GM23248 (cell line): ENCODE results near the gene SKP1. TPM values are rescaled to one million over a fixed set of nuclear protein-coding genes. Genes with fewer than 3 reads are reported as not detected.

ENCODE experiments used
- DNase-seq: peaks from one replicate; pipeline ENCODE4 v3.0.0-alpha.2; 2015
- H2AFZ ChIP-seq: fragments of 200-600 bp; sonication (generic); 2 replicates; pipeline ENCODE4 v1.6.1; 2016; ENCODE audit warnings: antibody characterized with exemption
- H3F3A ChIP-seq: fragments of 200-600 bp; sonication (generic); 2 replicates; pipeline ENCODE4 v1.6.1; 2016; ENCODE audit warnings: mild to moderate bottlenecking, antibody characterized with exemption, mixed run types; ENCODE audit not compliant: insufficient read depth
- H3K27ac ChIP-seq: fragments of 200-600 bp; sonication (generic); 2 replicates; pipeline ENCODE4 v1.5.1; 2016; ENCODE audit warnings: mild to moderate bottlenecking
- H3K27me3 ChIP-seq: fragments of 200-600 bp; sonication (generic); replicated peaks from 2 replicates; pipeline ENCODE4 v1.6.1; 2016; ENCODE audit warnings: mild to moderate bottlenecking; ENCODE audit not compliant: insufficient read depth
- H3K36me3 ChIP-seq: fragments of 200-600 bp; sonication (generic); 2 replicates; pipeline ENCODE4 v1.6.1; 2016; ENCODE audit warnings: low read depth, mild to moderate bottlenecking
- H3K4me1 ChIP-seq: fragments of 200-600 bp; sonication (generic); 2 replicates; pipeline ENCODE4 v1.6.1; 2016; ENCODE audit warnings: mild to moderate bottlenecking; ENCODE audit not compliant: insufficient read depth
- H3K4me2 ChIP-seq: fragments of 200-600 bp; sonication (generic); one replicate; pipeline ENCODE4 v1.6.1; 2016; ENCODE audit warnings: mild to moderate bottlenecking; ENCODE audit not compliant: unreplicated experiment
- H3K4me3 ChIP-seq: fragments of 200-600 bp; sonication (generic); 2 replicates; pipeline ENCODE4 v1.5.1; 2016; ENCODE audit warnings: mild to moderate bottlenecking
- H3K79me2 ChIP-seq: fragments of 200-600 bp; sonication (generic); 2 replicates; pipeline ENCODE4 v1.6.1; 2016; ENCODE audit warnings: mild to moderate bottlenecking; ENCODE audit not compliant: insufficient read depth
- H3K9ac ChIP-seq: fragments of 200-600 bp; sonication (generic); 2 replicates; pipeline ENCODE4 v1.6.1; 2016; ENCODE audit warnings: mild to moderate bottlenecking
- H3K9me2 ChIP-seq: fragments of 200-600 bp; sonication (generic); 2 replicates; pipeline ENCODE4 v1.6.1; 2016; ENCODE audit warnings: mixed run types, mild to moderate bottlenecking, moderate library complexity; ENCODE audit not compliant: insufficient read depth
- H3K9me3 ChIP-seq: fragments of 200-600 bp; sonication (generic); one replicate; pipeline ENCODE4 v1.6.1; 2017; ENCODE audit warnings: low read depth
- H4K20me1 ChIP-seq: fragments of 200-600 bp; sonication (generic); 2 replicates; pipeline ENCODE4 v1.6.0; 2016; ENCODE audit not compliant: insufficient read depth
- EZH2 ChIP-seq: fragments of 200-600 bp; sonication (generic); IDR thresholded peaks from 2 replicates; pipeline ENCODE4 v1.6.1; 2018; ENCODE audit warnings: antibody characterized with exemption, mild to moderate bottlenecking; ENCODE audit not compliant: insufficient read depth, poor library complexity, severe bottlenecking
- EZH2phosphoT487 ChIP-seq: fragments of 200-600 bp; sonication (generic); IDR thresholded peaks from 2 replicates; pipeline ENCODE4 v1.6.1; 2018; ENCODE audit warnings: antibody characterized with exemption, moderate library complexity, mild to moderate bottlenecking, low read depth; ENCODE audit not compliant: insufficient read depth
- WGBS, 2 experiments: methylation state at CpG; one replicate each; pipeline ENCODE4 v1.1.6; 2015 to 2017; ENCODE audit warnings: low lambda C conversion rate in 2 of 2, low coverage in 1 of 2; ENCODE audit errors: missing lambda C conversion rate in 2 of 2; 5-methylcytosine and 5-hydroxymethylcytosine counted together
- in situ Hi-C: fragments of 300-500 bp; cut with MboI; formaldehyde crosslinking; loops from 2 replicates; pipeline ENCODE4 v1.15.0; 2020
- polyA plus RNA-seq: library from polyadenylated mRNA; unstranded; fragments of >200 nt; fragmentation: Nextera tagmentation; extraction: Ambion mirVana; gene quantifications from 2 replicates; pipeline ENCODE4 v1.2.1, GENCODE V29; 2016
- total RNA-seq: library from RNA; depleted of rRNA; stranded (reverse); fragments of >200 nt; shearing (Covaris generic); gene quantifications from 2 replicates; pipeline ENCODE4 v1.2.3, GENCODE V29; 2014

The SKP1 gene
- total and polyA plus RNA-seq, 2 experiments from 2014 or later, result 238 to 1,145 TPM

DNA sequence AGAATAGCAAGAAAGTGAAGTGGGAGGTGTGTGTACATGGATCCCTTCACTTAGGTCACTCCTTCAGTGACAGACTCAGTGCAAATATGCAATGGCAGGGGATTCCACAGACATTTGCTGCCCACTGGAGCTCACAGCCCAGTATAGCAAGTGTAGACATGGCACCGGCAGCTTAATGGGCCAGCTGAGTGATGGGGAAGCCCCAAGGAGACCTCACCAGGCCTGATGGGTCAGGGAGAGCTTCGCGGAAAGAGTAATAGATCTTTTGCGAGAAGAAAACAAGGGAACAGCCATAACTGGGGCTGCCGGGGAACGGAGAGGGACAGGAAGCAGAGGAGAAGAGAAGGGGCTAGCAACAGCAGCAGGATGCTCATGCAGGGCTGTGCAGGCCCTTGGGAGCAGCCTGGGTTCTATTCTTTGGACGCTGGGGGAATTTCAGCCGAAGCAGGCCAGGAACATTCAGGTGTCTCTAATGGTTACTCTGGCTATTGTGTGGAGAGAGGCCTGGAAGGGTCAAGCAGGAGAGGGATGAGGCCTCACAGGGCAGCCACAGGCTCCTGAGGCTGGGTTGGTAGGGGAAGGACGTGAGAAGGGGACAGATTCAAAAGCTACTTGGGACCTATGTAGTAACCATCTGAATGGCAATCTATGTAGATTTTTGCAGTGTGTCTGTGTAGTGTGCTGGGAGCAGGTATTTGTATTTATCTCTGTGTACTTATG lies 35.3 kb downstream of the SKP1 start:
- H3K4me2 ChIP-seq, result no peak overlapping the region
- H3K79me2 ChIP-seq, result peaks cover 59% of the 10 kb centered on the region
- H3F3A ChIP-seq, result peaks cover 10% of the 10 kb centered on the region; the same call in 1 of the 2 replicates
- H3K9ac ChIP-seq, result no peak overlapping the region
- 76 to 78% methylated on average over 9 of the region's 9 CpGs for WGBS, 2 experiments
- H3K27ac ChIP-seq, result no peak overlapping the region
- peaks cover 6% of the 10 kb centered on the region; the same call in 1 of the 2 replicates for H3K36me3 ChIP-seq
- H3K9me2 ChIP-seq, result no peaks in the 10 kb centered on the region
- no peak overlapping the region for H2AFZ ChIP-seq
- H3K9me3 ChIP-seq, result no peaks in the 10 kb centered on the region
- no peaks in the 10 kb centered on the region for H3K27me3 ChIP-seq
- DNase-seq, result peak; percentile 46
- peaks cover 19% of the 10 kb centered on the region for H3K4me1 ChIP-seq
- no peaks in the 10 kb centered on the region for H4K20me1 ChIP-seq
- in situ Hi-C loops, result loop anchor here (5.0 kb wide), 1 partner anchor 99 kb away; no protein-coding TSS in a partner anchor
- no peak overlapping the region for H3K4me3 ChIP-seq
- TF ChIP-seq EZH2phosphoT487 (no peak), EZH2 (no peak)

DNA sequence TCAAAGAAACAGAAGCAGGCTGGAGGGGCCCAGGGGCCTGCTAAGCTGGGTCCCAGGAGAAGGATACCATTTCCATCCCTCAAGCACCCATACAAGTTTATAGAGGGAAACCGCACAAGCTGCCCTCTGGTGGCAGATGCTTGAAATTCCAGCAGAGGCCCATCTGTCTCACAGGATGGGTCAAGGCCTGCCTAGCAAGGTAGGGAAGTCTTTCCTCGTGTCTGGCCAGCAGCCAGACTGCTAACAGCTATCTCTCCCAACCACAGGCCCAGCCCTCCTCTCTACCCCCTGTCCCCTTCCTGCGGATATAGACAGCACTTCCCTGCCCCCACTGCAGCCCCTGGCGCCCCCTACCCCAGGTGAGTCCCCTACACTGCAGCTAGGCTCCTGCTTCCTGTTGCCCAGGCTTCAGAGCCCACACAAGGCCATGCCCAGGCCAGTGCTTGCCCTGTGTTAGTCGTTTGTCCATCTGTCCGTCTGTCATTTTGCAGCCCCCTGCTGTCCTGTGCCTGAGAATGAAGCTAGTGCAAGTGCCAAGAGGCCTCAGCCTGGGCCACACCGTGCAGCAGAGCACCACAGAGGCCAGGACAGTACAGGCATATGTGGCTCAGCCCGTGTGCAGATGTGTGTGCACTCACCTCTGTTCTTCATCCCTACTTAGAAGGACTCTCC lies 36.1 kb downstream of the SKP1 start:
- Histone ChIP-seq H3K9me2 (no peaks in the 10 kb centered on the region), H3K4me3 (no peak overlapping the region), H2AFZ (no peak overlapping the region), H3K27me3 (no peaks in the 10 kb centered on the region), H3K27ac (no peak overlapping the region), H3K9ac (no peak overlapping the region), H3K9me3 (no peaks in the 10 kb centered on the region), H3K36me3 (peaks cover 9% of the 10 kb centered on the region), H3F3A (peaks cover 10% of the 10 kb centered on the region; the same call in 1 of the 2 replicates), H3K4me2 (no peak overlapping the region), H3K79me2 (peaks cover 58% of the 10 kb centered on the region), H4K20me1 (no peaks in the 10 kb centered on the region), H3K4me1 (peaks cover 19% of the 10 kb centered on the region)
- no peak for TF ChIP-seq EZH2
- TF ChIP-seq EZH2phosphoT487, result no peak
- DNase-seq, result peak; percentile 83
- 30 to 35% methylated on average over 7 to 8 of the region's 8 CpGs for WGBS, 2 experiments
- in situ Hi-C loops, result loop anchor here (5.0 kb wide), 1 partner anchor 98 kb away; no protein-coding TSS in a partner anchor

DNA sequence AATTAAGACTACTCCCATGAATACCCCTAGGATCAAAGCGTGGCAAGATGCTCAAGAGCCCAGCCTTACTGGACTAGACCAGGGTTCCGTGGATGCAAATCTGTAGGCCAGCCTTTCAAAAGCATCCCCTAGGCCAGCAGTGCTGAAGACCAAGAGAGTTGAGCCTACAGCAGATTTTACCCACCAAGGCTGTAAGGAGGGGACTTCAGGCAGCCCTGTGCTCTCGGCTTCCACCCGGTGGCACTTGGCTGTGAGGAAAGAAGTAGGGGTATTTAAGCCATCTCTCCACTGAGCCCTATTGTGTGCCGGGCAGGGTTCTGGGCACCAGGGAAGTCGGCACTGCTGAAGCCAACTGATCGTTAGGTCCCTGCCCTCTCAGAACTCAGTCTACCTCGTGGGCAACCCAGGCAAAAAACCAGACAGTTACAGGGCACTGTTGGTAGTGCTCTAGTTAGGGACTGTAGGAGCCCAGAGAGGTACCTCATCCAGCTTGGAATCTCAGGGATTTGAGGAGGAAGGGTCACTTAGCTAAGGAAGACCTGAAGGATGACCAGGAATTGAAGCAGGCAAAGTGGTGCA lies 36.8 kb downstream of the SKP1 start:
- Histone ChIP-seq H3K36me3 (peaks cover 9% of the 10 kb centered on the region), H4K20me1 (no peaks in the 10 kb centered on the region)
- in situ Hi-C loops, result loop anchor here (5.0 kb wide), 1 partner anchor 98 kb away; no protein-coding TSS in a partner anchor

DNA sequence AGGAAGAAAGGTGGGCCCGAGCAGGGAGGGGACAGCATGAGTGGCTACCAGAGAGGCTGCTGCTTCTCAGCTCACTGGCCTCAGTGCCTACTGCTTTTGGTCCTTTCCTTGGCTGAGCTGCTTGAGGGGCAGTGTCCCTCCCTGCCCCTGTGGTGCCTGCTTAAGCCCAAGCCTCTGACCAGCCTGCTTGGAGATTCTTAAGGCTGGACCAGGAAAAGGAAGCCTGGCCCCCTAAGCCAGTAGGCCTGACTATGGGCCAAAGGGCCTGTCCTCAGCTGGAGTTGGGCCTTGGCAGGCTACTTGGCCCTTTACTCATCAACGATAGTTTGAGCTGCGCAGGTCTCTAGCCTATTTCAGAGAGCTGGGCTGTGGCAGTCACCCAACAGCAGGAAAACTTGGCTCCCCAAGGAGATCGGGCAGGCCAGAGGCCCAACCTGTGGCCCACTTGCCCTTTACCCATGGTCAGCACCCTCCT lies 37.3 kb downstream of the SKP1 start:
- DNase-seq, result no peak
- in situ Hi-C loops, result no loop called here
- WGBS, 2 experiments, result 78 to 80% methylated on average over 4 of the region's 4 CpGs
- no peak overlapping the region for H3K9ac ChIP-seq
- H3K9me2 ChIP-seq, result no peaks in the 10 kb centered on the region
- no peak overlapping the region for H3K27ac ChIP-seq
- H2AFZ ChIP-seq, result no peak overlapping the region
- peaks cover 8% of the 10 kb centered on the region for H3K36me3 ChIP-seq
- no peaks in the 10 kb centered on the region for H4K20me1 ChIP-seq
- no peak overlapping the region for H3K4me3 ChIP-seq
- no peaks in the 10 kb centered on the region for H3K27me3 ChIP-seq
- H3K4me1 ChIP-seq, result peaks cover 19% of the 10 kb centered on the region
- H3K4me2 ChIP-seq, result no peak overlapping the region
- peaks cover 10% of the 10 kb centered on the region; the same call in 1 of the 2 replicates for H3F3A ChIP-seq
- peaks cover 55% of the 10 kb centered on the region for H3K79me2 ChIP-seq
- H3K9me3 ChIP-seq, result no peaks in the 10 kb centered on the region
- no peak for TF ChIP-seq EZH2phosphoT487
- TF ChIP-seq EZH2, result no peak

More for the DNA sequence above, 36.8 kb downstream of the SKP1 start:
- no peak for DNase-seq
- H3K79me2 ChIP-seq, result peaks cover 55% of the 10 kb centered on the region
- H3K9ac ChIP-seq, result no peak overlapping the region
- no peak overlapping the region for H3K4me3 ChIP-seq
- no peaks in the 10 kb centered on the region for H3K9me3 ChIP-seq
- H3K27me3 ChIP-seq, result no peaks in the 10 kb centered on the region
- peaks cover 19% of the 10 kb centered on the region for H3K4me1 ChIP-seq
- 91 to 95% methylated on average over 8 of the region's 8 CpGs for WGBS, 2 experiments
- H3K9me2 ChIP-seq, result no peaks in the 10 kb centered on the region
- TF ChIP-seq EZH2, result no peak
- TF ChIP-seq EZH2phosphoT487, result no peak
- H3F3A ChIP-seq, result peaks cover 10% of the 10 kb centered on the region; the same call in 1 of the 2 replicates
- no peak overlapping the region for H2AFZ ChIP-seq
- H3K4me2 ChIP-seq, result no peak overlapping the region
- H3K27ac ChIP-seq, result no peak overlapping the region
